ENCODE measurements around the gene GTF2IRD2. TPM values are rescaled to one million over a fixed set of nuclear protein-coding genes. Genes with fewer than 3 reads are reported as not detected.
A peak's percentile ranks its signal among the peaks of the same experiment; 100 is the strongest.
"Not testable (repeated sequence)": the region's sequence is repeated elsewhere in the genome, so short reads cannot be mapped to it uniquely, and the experiment has no call there.

The GTF2IRD2 gene
- polyA plus RNA-seq (2013, experiment 1 of 2), result 13.4 TPM
- 15.3 TPM for polyA plus RNA-seq (2013, experiment 2 of 2)

DNA sequence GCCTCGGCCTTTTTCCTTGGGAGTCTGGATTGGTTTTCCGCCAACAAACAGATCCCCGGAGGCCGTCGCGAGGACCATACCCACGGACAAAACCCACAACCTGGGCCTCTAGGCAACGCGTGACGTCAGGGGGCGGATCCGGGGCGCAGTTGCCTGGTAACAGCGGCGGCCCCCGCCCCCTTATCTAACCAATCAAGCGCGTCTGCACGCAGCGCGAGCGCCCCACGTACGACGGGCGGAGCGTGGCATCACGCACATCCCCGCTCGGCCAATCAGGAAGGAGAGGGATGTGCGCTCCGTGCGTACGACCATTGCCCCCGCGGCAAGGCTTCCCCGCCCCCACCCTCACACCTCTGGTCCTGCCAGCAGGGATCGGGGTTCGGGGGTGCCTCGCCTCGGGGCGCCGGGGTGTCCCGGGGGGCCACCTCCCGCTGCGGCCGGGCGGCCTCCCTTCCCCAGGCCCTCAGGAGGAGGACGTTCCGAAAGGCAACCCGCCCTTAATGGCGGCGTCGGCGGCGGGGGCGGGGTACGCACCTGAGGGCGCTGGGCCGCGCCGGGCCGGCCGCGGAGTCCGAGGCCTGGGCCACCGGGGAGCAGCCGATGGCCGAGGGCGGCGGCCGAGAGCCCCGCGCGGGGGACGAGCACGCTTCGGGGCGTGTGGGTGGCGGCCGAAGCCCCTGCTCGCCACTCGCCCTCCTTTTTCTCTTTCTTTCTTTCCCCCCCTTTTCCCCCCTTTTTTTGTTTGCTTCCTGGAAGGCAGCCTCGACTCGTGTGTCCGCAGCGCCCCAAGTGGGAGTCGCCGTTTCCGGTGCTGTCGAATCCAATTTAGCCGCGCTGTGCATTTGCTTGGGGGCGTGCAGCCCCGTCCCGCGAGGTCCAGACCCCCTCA is at the start of gene GTF2IRD2:
Gene GTF2IRD2 (minus strand): TSS at position 773 of the 889 bp plus-strand sequence. CDS start 15,227 bp downstream, outside the sequence.
- H2BK15ac ChIP-seq (ENCODE audit: low read depth, poor library complexity, severe bottlenecking); H2BK12ac ChIP-seq (ENCODE audit: low read length in 2 of 2); H3K4me1 ChIP-seq (ENCODE audit: control insufficient read depth, insufficient read depth, low read depth, low read length); H4K8ac ChIP-seq (ENCODE audit: low read length); H3K9me3 ChIP-seq (ENCODE audit: control insufficient read depth, low read length); H3K79me1 ChIP-seq (replicated peaks; ENCODE audit: low read length, poor library complexity, severe bottlenecking); H3K18ac ChIP-seq (ENCODE audit: low read depth in 1 of 2, low read length in 2 of 2); H3K14ac ChIP-seq (ENCODE audit: low read length in 2 of 2); H3K23ac ChIP-seq (ENCODE audit: low read length in 2 of 2); H2AFZ ChIP-seq (ENCODE audit: low read depth, low read length); H2AK5ac ChIP-seq (ENCODE audit: low read length, severe bottlenecking); H2BK120ac ChIP-seq (ENCODE audit: low read depth, low read length); H3K36me3 ChIP-seq (ENCODE audit: control insufficient read depth in 1 of 2, insufficient read depth in 2 of 2, low read depth in 1 of 2, low read length in 2 of 2); H4K91ac ChIP-seq (ENCODE audit: low read length); H3K27ac ChIP-seq (ENCODE audit: low read length, poor library complexity, severe bottlenecking); H3K27me3 ChIP-seq (ENCODE audit: control insufficient read depth in 1 of 2, insufficient read depth in 1 of 2, low read length in 2 of 2); H3K4me2 ChIP-seq (ENCODE audit: low read length, poor library complexity, severe bottlenecking); H3K4ac ChIP-seq (ENCODE audit: low read depth in 1 of 2, low read length in 2 of 2): not testable (repeated sequence)
- Histone ChIP-seq H3K4me3 (ENCODE audit: insufficient read depth in 1 of 2, low read depth in 1 of 2, low read length in 2 of 2) (peak within 1 kb of the TSS in 1 of 2 experiments; percentile 42), H3K9ac (ENCODE audit: low read length) (peak within 1 kb of the TSS; percentile 63), H2BK5ac (ENCODE audit: low read depth, low read length, poor library complexity, severe bottlenecking) (peak within 1 kb of the TSS; percentile 57)
- WGBS, result no CpG with 5 or more reads among the region's 97 CpGs
- peak; percentile 7 for DNase-seq

DNA sequence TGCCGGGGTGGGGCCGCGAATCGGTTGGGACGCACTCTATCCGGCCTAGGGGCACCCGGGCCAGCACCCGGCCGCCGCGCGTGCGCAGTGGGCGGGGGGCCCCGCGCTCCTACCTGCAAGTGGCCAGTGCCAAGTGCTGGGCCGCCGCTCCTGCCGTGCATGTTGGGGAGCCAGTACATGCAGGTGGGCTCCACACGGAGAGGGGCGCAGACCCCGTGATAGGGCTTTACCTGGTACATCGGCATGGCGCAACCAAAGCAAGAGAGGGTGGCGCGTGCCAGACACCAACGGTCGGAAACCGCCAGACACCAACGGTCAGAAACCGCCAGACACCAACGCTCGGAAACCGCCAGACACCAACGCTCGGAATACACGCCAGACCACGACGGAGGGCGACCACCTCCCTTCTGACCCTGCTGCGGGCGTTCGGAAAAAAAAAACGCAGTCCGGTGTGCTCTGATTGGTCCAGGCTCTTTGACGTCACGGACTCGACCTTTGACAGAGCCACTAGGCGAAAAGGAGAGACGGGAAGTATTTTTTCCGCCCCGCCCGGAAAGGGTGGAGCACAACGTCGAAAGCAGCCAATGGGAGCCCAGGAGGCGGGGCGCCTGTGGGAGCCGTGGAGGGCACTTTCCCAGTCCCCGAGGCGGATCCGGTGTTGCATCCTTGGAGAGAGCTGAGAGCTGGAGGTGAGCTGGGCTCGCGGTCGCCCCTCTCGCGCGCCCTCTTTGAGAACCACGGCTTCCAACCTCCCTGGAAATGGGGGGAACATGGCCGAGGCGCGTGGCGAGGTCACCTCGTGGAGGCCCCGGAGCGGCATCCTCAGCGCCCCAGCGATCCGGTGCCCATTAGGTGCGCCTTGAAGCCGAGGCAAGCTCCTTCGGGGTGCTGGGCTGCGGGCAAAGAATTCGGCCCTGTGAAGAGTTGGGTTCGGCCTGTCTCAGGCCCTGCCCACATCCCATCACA is 39.0 kb upstream of the GTF2IRD2 start:
- H2BK120ac ChIP-seq (ENCODE audit: low read depth, low read length); H3K4ac ChIP-seq (ENCODE audit: low read depth in 1 of 2, low read length in 2 of 2); H3K27me3 ChIP-seq (ENCODE audit: control insufficient read depth in 1 of 2, insufficient read depth in 1 of 2, low read length in 2 of 2); H3K23ac ChIP-seq (ENCODE audit: low read length in 2 of 2); H2BK5ac ChIP-seq (ENCODE audit: low read depth, low read length, poor library complexity, severe bottlenecking); H2BK15ac ChIP-seq (ENCODE audit: low read depth, poor library complexity, severe bottlenecking); H3K79me1 ChIP-seq (replicated peaks; ENCODE audit: low read length, poor library complexity, severe bottlenecking); H2AFZ ChIP-seq (ENCODE audit: low read depth, low read length); H2AK5ac ChIP-seq (ENCODE audit: low read length, severe bottlenecking); H3K36me3 ChIP-seq (ENCODE audit: control insufficient read depth in 1 of 2, insufficient read depth in 2 of 2, low read depth in 1 of 2, low read length in 2 of 2); H3K4me1 ChIP-seq (ENCODE audit: control insufficient read depth, insufficient read depth, low read depth, low read length); H4K91ac ChIP-seq (ENCODE audit: low read length); H2BK12ac ChIP-seq (ENCODE audit: low read length in 2 of 2); H3K9me3 ChIP-seq (ENCODE audit: control insufficient read depth, low read length): not testable (repeated sequence)
- Histone ChIP-seq H3K9ac (ENCODE audit: low read length) (peak overlapping the region; percentile 84), H3K4me2 (ENCODE audit: low read length, poor library complexity, severe bottlenecking) (peak overlapping the region; percentile 22), H4K8ac (ENCODE audit: low read length) (peak overlapping the region; percentile 60), H3K14ac (ENCODE audit: low read length in 2 of 2) (peak overlapping the region in 1 of 2 experiments; percentile 55), H3K18ac (ENCODE audit: low read depth in 1 of 2, low read length in 2 of 2) (peak overlapping the region in 1 of 2 experiments; percentile 90), H3K27ac (ENCODE audit: low read length, poor library complexity, severe bottlenecking) (peak overlapping the region; percentile 71), H3K4me3 (ENCODE audit: insufficient read depth in 1 of 2, low read depth in 1 of 2, low read length in 2 of 2) (peak overlapping the region; percentile 64 to 73)
- under 1% methylated on average over 30 of the region's 84 CpGs for WGBS
- DNase-seq, result peak; percentile 86

DNA sequence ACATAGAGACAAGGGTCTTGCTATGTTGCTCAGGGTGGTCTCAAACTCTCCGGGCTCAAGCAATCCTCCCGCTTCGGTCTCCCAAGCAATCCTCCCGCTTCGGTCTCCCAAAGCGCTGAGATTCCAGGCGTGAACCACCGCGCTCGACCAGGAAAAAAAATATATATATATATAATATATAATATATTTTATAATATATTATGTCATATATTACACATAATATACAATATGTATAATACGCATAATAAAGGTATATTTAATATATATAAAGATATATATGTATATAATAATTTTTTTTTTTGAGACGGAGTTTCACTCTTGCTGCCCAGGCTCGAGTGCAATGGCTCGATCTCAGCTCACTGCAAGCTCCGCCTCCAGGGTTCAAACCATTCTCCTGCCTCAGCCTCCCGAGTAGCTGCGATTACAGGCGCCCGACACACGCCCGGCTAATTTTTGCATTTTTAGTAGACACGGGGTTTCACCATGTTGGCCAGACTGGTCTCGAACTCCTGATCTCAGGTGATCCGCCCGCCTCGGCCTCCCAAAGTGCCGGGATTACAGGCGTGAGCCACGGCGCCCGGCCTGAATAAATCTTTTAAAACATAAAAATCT is 38.2 kb upstream of the GTF2IRD2 start:
- H4K8ac ChIP-seq (ENCODE audit: low read length); DNase-seq; H3K79me1 ChIP-seq (replicated peaks; ENCODE audit: low read length, poor library complexity, severe bottlenecking); H3K27ac ChIP-seq (ENCODE audit: low read length, poor library complexity, severe bottlenecking); H3K9me3 ChIP-seq (ENCODE audit: control insufficient read depth, low read length); H3K9ac ChIP-seq (ENCODE audit: low read length); H2BK15ac ChIP-seq (ENCODE audit: low read depth, poor library complexity, severe bottlenecking); H3K18ac ChIP-seq (ENCODE audit: low read depth in 1 of 2, low read length in 2 of 2); H3K27me3 ChIP-seq (ENCODE audit: control insufficient read depth in 1 of 2, insufficient read depth in 1 of 2, low read length in 2 of 2); H4K91ac ChIP-seq (ENCODE audit: low read length); H2BK120ac ChIP-seq (ENCODE audit: low read depth, low read length); H3K14ac ChIP-seq (ENCODE audit: low read length in 2 of 2); H3K4me3 ChIP-seq (ENCODE audit: insufficient read depth in 1 of 2, low read depth in 1 of 2, low read length in 2 of 2); H2AK5ac ChIP-seq (ENCODE audit: low read length, severe bottlenecking); H3K4ac ChIP-seq (ENCODE audit: low read depth in 1 of 2, low read length in 2 of 2); H2AFZ ChIP-seq (ENCODE audit: low read depth, low read length); H3K4me1 ChIP-seq (ENCODE audit: control insufficient read depth, insufficient read depth, low read depth, low read length); H3K23ac ChIP-seq (ENCODE audit: low read length in 2 of 2); H2BK5ac ChIP-seq (ENCODE audit: low read depth, low read length, poor library complexity, severe bottlenecking); H2BK12ac ChIP-seq (ENCODE audit: low read length in 2 of 2); H3K4me2 ChIP-seq (ENCODE audit: low read length, poor library complexity, severe bottlenecking); H3K36me3 ChIP-seq (ENCODE audit: control insufficient read depth in 1 of 2, insufficient read depth in 2 of 2, low read depth in 1 of 2, low read length in 2 of 2): not testable (repeated sequence)
- WGBS, result no CpG with 5 or more reads among the region's 31 CpGs
